ENCODE measurements around the gene TSNAXIP1. TPM values are rescaled to one million over a fixed set of nuclear protein-coding genes. Genes with fewer than 3 reads are reported as not detected.

TSNAXIP1 gene
- total and polyA plus RNA-seq, 8 donors, result 0.52 to 7.1 (median 6.2) TPM

- no peak for ATAC-seq
- H3K27me3 ChIP-seq, result no peaks in the 10 kb centered on the region
- H3K4me1 ChIP-seq, result no peaks in the 10 kb centered on the region
- no peak for TF ChIP-seq CTCF (IDR thresholded peaks at IDR 0.05)
- H3K9me3 ChIP-seq, result no peaks in the 10 kb centered on the region
- H3K36me3 ChIP-seq, result peaks cover 0 to 21% of the 10 kb centered on the region in 2 donors
- intact Hi-C loops (cut with DNase I), result no loop called here
- H3K4me3 ChIP-seq, result no peak overlapping the region
- DNase-seq, result peak in 1 of 4 donors; percentile 17
- H3K27ac ChIP-seq, result no peak overlapping the region
Measured at GRCh38 chr16:67760956-67761230, 45.8 kb upstream of the TSNAXIP1 start.

DNA sequence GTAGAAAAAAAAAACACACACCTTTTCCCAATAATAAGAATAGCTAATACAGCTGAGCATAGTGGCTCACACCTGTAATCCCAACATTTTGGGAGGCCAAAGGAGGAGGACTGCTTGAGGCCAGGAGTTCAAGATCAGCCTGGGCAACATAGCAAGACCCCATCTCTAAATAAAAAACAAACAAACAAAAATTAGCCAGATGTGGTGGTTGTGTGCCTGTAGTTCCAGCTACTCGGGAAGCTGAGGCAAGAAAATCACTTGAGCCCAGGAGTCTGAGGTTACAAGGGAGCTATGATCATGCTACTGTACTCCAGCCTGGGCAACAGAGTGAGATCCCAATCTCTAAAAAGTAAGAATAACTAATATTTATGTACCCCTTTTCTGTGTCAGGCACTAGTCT is 44.8 kb upstream of the TSNAXIP1 start:
- no peaks in the 10 kb centered on the region for H3K9me3 ChIP-seq
- intact Hi-C loops (cut with DNase I), result no loop called here
- H3K27me3 ChIP-seq, result no peaks in the 10 kb centered on the region
- no peak for DNase-seq
- no peak for ATAC-seq
- no peak overlapping the region for H3K4me3 ChIP-seq
- H3K4me1 ChIP-seq, result no peaks in the 10 kb centered on the region
- H3K36me3 ChIP-seq, result peaks cover 0 to 23% of the 10 kb centered on the region in 2 donors
- H3K27ac ChIP-seq, result no peak overlapping the region
- no peak for TF ChIP-seq CTCF (IDR thresholded peaks at IDR 0.05)

GRCh38 chr16:67762385-67762784 is 44.3 kb upstream of the TSNAXIP1 start:
- Histone ChIP-seq H3K4me1 (no peaks in the 10 kb centered on the region), H3K36me3 (peaks cover 0 to 18% of the 10 kb centered on the region in 2 donors), H3K27me3 (no peaks in the 10 kb centered on the region), H3K27ac (no peak overlapping the region), H3K4me3 (no peak overlapping the region), H3K9me3 (no peaks in the 10 kb centered on the region)
- no peak for TF ChIP-seq CTCF (IDR thresholded peaks at IDR 0.05)
- no peak for ATAC-seq
- DNase-seq, result no peak
- intact Hi-C loops (cut with DNase I), result no loop called here

DNA sequence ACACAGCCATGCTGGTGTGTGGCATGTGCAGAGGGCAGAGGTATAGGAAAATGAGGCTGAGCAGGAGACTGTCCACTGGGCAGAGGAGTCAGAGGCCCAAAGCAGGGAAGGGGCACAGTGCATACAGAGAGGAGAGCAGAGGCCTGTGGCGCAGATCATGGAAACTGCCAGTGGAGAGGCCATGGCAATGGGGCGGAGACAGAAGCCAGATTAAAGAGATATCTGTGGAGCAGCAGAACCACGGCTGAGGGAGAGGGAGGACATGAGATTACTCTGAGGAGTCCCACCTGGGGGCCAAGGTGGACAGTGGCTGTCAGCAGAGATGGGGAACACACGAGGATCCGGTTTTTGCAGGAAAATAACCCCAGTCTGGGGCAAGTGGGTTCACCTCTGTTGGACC is 43.6 kb upstream of the TSNAXIP1 start:
- H3K9me3 ChIP-seq, result no peaks in the 10 kb centered on the region
- DNase-seq (peak in 1 of 4 donors; percentile 19), ATAC-seq (no peak)
- no peaks in the 10 kb centered on the region for H3K4me1 ChIP-seq
- no peaks in the 10 kb centered on the region for H3K27me3 ChIP-seq
- TF ChIP-seq CTCF (IDR thresholded peaks at IDR 0.05), result no peak
- intact Hi-C loops (cut with DNase I), result no loop called here
- H3K27ac ChIP-seq, result no peak overlapping the region
- no peak overlapping the region for H3K4me3 ChIP-seq
- peaks cover 0 to 18% of the 10 kb centered on the region in 2 donors for H3K36me3 ChIP-seq

- TF ChIP-seq CTCF (IDR thresholded peaks at IDR 0.05), result no peak
- Histone ChIP-seq H3K9me3 (no peaks in the 10 kb centered on the region), H3K4me1 (no peaks in the 10 kb centered on the region), H3K36me3 (peaks cover 0 to 19% of the 10 kb centered on the region in 2 donors), H3K27me3 (no peaks in the 10 kb centered on the region), H3K4me3 (no peak overlapping the region), H3K27ac (no peak overlapping the region)
- peak in 1 of 4 donors; percentile 2 for DNase-seq
- intact Hi-C loops (cut with DNase I), result no loop called here
- ATAC-seq, result no peak
Measured at GRCh38 chr16:67764158-67764667, 42.5 kb upstream of the TSNAXIP1 start.

Measured in left lung (tissue), 10 donors.